SIG-M5 treated with dmso at 0.1 percent for 504 hours (cell line): ENCODE data around the gene GNG7.
"Not testable (repeated sequence)": the region's sequence is repeated elsewhere in the genome, so short reads cannot be mapped to it uniquely, and the experiment has no call there.

Experiments
- DNase-seq: peaks from one replicate; lab custom pipeline; 2025; ENCODE audit not compliant: unreplicated experiment; lab: John Stamatoyannopoulos, UW

GNG7 gene

DNA sequence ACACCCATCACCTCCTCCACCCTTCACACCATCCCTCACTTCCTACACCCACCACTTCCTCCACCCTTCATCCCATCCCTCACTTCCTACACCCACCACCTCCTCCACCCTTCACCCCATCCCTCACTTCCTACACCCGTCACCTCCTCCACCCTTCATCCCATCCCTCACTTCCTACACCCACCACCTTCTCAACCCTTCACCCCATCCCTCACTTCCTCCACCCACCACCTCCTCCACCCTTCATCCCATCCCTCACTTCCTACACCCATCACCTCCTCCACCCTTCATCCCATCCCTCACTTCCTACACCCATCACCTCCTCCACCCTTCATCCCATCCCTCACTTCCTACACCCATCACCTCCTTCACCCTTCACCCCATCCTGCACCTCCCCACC, 11.6 kb upstream of the GNG7 start:
- DNase-seq = not testable (repeated sequence)

DNA sequence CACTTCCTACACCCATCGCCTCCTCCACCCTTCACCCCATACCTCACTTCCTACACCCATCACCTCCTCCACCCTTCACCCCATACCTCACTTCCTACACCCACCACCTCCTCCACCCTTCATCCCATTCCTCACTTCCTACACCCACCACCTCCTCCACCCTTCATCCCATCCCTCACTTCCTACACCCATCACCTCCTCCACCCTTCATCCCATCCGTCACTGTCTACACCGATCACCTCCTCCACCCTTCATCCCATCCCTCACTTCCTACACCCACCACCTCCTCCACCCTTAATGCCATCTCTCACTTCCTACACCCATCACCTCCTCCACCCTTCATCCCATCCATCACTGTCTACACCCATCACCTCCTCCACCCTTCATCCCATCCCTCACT, 10.7 kb upstream of the GNG7 start:
- DNase-seq = not testable (repeated sequence)

DNA sequence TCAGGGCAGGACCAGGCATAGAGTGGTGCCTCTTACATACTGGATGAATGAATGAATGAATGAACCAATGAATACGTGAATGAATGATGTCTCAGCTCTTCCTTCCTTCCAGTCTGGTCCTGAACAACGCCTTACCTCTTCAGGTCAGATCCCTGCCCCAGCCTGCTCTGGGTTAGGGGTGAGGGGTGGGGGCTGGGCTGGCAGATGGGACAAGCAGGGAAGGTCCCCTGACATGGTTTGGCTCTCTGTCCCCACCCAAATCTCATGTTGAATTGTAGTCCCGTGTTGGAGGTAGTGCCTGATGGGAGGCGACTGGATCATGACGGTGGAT, 9.3 kb upstream of the GNG7 start:
- DNase-seq = no peak

DNA sequence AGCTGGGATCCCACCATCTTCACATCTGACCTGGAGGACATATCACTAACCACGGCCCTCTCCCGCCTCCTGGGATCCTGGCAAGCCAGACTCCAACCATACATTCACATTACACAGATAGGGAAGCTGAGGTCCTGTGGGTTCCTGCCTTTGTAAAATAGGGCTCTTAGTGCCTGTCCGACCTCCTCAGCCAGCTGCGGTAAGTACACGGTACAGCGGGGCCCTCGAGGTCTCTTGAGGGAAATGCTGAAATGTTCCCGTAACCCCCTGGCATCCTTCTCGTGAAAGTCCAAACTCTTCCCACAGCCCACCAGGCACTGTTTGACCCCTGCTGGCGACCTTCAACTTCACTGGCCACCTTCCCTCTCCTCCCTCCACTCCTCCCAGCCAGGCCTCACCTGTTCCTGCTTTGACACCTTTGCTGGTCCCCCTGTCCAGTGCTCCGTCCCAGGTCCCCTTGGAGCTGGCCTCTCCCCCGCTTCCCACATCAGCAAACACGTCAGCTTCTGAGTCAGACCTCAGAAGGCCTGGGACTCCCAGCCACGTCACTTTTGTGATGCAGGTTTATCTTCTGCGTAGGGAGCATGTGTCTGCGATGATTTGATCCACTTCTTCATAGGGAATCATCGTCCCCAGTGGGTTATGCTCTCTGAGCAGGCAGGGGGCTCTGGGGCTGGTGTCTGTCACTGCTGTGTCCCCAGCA, 8.8 kb upstream of the GNG7 start:
- DNase-seq = peak; percentile 24

DNA sequence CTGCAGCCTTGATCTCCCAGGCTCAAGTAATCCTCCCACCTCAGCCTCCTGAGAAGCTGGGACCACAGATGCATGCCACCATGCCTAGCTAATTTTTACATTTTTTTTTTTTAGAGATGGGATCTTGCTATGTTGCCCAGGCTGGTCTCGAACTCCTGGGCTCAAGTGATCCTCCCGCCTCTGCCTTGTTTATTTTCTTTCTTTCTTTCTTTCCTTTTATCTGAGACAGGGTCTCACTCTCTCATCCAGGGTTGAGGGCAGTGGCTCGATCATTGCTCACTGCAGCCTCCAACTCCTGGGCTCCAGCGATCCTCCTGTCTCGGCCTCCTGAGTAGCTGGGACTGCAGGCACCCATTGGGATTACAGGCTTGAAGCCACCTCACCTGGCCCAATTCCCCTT, 3.8 kb upstream of the GNG7 start:
- DNase-seq = no peak

DNA sequence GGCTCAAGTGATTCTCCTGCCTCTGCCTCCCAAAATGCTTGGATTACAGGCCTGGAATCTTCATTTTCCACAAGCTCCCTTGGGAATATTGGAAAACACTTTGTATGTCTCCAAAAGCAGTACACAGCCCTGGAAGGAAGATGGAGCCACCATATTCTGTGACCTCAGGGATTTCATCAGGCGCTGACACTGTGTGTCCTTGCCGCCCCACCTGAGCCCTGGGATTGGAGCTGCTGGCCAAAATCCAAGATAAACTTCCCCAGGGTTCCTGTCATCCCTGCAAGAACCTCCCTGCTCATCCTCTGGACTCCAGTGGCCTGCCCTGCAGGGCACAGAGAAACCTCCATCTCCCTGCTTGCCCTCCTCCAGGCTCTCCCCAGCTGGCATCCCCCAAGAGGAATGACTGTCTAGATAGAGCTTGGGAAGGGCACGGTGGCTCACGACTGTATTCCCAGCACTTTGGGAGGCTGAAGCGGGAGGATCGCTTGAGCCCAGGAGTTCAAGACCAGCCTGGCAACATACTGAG, 1.3 kb upstream of the GNG7 start:
- DNase-seq = no peak

DNA sequence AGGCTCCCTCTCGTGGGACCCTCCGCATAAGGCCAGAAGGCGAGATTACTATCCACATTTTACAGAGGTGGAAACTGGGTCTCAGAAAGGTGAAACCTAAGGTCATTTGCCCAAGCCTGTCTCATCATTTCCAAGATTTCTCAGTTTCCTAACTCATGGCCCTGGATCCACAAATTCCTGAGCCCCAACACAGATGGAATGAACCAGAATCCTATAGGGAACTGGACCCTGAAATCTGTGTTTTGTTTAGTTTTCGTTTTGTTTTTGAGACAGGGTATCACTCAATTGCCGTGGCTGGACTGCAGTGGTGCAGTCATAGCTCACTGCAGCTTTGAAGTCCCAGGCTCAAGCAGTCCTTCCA, 563 bp upstream of the GNG7 start:
- no peak for DNase-seq

DNA sequence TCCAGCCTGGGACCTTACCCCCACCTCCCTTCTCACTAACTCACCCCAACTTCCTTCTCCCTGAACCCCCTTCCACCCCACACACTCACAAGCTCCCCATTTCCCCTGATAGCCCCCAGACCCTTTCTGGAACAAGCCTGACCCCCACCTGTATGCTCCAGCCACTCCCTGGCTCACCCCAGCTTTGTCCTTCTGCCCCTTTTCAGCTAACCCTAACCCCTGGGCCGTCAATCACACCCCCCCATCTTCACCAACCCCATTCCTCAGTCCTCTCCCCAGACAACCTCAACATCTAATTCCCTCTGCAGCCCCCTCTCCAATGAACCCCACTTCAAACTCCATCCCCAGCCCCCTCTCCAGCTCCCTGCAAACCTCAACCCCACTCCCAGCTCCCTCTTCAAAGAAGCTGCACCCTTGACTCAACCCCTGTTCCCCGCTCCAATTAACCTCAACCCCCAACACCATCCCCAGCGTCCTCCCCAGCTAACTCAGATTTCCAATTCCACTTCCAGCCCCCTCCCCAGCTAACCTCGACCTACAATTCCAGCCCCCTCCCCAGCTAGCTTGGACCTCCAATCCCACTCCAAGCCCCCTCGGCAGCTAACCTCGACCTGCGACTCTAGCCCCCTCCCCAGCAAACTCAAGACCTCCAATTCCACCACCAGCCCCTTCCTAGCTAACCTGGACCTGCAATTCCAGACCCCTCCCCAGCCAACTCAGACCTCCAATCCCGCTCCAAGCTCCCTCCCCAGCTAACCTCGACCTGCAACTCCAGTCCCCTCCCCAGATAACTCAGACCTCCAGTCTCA, 929 bp downstream of the GNG7 start:
- DNase-seq = no peak

DNA sequence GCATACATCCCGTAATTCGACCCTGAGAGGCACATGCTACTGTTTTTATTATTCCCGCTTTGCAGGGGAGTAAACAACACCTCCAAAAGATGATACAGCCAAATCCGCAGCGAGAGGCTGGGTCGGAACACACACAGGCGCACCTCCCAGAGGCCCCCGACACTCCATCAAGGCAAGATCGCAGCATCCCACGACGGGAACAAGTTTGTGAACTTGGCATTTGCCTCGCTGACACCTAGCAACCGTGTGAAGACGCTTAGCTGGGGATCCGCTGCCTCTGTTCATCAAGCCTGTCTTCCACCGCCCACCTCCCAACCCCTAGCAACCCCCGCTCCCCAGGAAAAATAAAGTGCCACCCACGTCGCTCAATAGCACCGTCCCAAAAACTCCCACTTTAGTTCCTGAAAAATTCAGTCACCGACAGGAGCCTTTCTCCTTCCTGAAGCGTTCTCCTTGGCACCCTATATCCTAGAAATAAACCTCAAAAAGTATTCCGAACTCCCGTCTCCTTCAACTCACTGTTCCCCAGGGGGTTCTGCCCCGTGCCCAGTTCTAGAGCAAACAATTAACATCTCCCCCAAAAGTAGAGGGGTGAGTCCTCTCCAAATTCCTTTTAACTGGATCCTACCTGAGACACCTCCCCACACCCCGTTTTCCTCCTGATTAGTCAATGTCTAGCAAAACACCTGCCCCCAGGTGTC, 1.7 kb downstream of the GNG7 start:
- no peak for DNase-seq

DNA sequence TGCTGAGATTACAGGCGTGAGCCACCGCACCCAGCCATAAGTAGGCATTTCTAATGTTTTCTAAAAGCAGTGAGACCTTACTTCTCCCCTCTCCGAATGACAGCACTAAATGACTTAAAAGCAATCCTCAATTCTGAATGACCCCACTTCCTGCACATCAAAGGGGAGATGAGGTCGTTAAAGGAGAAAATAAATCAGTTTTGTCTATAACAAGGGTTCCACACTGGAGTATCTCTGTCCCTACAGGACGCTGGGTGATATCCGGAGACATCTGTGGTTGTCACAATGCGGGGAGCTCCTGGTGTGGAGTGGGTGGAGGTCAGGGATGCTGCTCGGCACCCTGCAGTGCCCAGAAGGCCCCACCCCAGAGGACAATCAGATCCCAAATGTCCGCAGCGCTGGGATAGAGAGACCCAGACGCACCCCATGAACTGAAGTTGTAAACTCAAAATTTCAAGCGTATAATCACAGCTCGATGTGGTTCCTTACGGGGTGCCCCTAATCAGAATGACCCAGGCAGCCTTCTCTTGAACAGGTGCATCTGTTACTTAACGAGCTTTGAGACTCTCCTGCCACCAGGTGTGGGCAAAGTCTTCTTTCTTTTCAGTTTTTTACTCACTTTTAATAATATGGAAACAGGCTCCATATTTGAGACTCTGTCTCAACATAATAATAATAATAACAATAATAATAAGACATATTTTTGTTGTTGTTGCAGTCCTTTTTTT, 2.9 kb downstream of the GNG7 start:
- DNase-seq = no peak

DNA sequence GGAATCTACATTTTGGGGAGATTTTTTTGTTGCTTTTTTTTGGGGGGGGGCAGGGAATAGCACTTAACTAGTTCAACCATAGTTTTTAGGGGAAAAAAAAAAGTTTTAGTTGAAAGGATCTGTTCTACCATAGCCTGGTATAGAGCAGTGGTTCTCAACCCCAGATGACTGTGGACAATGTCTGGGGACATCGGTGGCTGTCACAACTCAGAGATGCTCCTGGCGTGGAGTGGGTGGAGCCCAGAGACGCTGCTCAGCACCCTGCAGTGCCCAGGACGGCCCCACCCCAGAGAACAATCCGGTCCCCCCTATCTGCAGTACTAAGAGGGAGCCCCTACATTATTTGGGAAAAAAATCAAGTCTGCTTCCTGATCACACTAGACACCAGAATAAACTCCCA, 8.3 kb downstream of the GNG7 start:
- DNase-seq = no peak

DNA sequence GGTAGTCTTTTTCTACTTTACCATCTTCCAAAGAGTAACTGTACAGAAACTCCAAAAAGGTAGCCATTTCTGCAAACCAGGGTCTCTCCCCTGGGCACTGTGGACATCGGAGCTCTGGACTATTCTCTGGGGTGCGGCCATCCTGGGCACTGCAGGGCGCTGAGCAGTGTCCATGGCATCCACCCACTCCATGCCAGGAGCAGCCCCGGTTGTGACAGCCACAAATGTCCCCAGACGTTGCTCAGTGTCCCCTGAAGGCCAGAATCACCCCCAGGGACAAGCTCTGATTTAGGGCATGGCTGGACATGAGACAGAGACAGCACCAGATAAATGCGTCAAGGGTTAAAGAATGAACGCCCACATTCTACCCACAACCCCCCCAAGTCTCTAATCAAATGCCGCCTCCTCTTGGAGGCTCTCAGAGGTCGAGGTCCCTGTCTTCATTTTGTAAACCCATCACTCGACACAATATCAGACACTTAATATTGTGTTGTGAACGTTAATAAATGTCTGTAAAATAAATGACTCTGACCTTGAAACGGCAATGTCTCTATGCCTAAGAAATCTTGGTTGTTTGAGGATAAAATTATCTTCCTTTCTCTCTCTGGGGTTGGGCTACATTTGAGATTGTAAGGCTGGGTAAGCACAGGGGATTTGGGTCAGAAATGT, 8.9 kb downstream of the GNG7 start:
- no peak for DNase-seq

DNA sequence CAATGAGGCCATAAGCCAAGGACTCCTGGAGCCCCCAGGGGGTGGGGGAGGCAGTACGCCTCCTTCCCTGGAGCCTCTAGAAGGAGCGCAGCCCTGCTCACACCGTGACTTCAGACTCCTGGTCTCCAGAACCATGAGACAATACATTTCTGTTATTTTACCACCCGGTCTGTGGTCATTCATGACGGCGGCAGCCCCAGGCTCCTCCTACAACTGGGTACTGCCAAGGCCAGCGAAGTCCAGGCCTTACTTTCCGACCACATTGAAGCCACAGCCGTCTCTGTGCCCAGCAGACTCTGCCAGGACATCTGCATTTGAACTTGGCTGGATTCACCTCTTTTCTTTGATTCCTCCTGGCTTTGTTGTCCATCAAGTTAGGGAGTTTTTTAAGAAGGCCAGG, 10.5 kb downstream of the GNG7 start:
- DNase-seq = no peak

DNA sequence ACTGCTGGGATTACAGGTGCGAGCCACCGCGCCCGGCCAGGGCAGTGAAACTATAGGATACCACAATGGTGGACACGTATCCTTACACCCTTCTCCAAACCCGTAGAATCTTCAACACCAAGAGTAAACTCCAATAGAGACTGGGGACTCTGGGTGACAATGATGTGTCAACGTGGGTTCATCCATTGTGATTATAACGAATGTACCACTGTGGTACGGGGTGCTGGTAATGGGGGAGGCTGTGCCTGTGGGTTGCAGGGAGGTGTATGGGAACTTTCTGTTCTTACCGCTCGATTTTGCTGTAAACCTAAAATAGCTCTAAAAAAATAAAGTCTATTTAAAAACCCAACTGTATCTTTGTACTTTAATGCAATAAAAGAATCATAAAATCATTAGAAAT, 11.6 kb downstream of the GNG7 start:
- DNase-seq = no peak

DNA sequence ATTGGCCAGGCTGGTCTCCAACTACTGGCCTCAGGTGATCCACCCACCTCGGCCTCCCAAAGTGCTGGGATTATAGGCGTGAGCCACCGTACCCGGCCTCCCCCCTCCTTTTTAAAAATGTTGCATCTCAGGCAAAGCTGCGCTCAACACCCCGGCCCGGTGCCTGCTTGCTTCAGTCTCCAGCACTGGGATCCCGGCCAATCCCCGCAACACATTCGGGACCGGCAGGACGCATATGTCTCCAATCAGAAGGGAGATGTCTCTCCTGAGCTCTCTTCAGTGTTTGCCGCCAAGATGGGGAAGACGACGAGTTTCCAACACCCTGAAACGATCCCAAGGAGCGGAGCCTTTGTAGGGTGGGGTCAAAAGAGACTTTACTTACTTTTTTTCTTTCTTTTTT, 16.1 kb downstream of the GNG7 start:
- no peak for DNase-seq

DNA sequence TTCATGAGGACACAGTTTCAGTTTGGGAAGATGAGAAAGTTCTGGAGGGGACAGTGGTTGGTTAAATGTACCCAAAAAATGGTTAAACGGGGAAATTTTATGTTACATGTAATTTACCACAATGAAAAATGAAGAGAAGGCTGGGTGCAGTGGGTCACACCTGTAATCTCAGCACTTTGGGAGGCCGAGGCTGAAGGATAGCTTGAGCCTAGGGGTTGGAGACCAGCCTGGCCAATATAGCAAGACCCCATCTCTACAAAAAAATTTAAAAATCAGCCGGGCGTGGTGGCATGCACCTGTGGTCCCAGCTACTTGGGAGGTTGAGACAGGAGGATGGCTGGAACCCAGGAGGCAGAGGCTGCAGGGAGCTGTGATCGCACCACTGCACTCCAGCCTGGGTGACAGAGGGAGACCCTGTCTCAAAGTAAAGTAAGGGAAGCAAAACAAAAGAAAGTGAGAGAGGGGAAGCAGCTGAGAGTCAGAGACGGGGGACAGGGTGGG, 17.2 kb downstream of the GNG7 start:
- DNase-seq = no peak

DNA sequence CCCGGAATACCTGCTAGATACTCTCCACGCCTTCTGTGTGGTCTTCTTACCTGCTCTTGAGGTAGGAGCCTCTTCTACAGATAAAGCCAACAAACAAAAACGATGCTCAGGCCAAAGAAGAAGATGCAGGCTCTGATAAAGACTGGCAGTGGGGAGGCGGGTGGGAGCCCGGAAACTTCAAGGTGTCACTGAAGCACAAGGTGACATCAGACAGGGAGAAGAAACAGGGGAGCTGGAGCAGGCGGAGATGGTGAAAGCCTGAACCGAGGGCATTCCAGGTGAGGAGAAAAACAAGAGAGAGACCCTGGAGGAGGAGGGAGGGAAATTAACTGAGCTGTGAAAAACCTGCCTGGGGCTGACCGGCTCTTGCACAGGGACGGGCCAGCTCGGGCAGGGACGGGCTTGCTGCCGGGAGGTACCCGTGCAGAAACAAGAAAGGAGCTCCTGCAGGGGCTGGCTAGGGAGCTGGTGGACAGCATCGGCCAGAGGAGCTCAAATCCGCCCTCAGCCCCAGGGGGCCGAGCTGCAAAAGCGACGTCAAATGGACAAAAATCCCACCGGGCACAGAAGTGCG, 19.0 kb downstream of the GNG7 start:
- DNase-seq = no peak

DNA sequence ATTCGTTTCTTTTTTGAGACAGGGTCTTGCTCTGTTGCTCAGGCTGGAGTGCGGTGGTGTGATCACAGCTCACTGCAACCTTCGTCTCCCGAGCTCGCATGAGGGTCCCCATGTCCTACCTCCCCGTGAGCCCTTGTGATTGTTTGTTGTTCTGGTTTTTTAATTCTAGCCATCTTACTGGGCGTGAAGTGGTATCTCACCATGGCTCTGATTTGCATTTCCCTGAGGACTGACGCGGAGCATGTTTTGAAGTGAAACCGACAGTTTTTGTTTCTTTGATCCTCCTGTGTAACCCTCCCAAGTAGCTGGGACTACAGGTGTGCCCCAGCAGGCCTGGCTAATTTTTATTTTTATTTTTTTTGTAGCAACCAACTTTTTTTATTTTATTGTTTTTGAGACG, 21.7 kb downstream of the GNG7 start:
- no peak for DNase-seq

DNA sequence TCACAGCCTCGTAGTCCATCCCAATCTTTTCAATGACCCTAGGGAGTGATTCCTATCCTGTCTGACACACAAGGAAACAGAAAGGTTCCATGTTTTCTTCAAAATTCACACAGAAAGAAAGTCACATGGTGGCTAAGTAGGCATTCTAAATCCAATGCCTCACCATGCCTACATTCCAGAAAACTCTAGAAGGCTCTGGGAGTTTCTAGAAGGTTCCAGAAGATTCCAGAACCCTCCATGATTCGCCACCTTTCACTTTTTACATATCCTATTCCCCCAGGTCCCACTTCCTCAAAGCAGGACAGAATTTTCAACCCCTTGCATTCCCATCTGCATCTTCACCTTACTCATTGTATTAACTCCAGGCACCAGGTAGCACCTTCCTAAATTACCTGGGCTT, 23.1 kb downstream of the GNG7 start:
- DNase-seq = no peak

DNA sequence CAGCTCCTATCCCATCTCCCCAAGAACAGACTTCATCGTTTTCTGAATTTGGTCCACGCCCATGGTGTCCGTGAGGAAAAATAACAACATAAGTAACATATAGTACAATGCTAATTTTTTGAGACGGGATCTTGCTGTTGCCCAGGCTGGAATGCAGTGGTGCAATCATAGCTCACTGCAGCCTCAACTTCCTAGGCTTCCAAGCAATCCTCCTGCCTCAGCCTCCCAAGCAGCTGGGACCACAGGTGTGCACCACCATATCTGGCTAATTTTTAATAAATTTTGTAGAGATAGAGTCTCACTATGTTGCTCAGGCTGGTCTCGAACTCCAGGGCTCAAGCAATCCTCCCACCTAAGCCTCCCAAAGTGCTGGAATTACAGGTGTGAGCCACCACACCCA, 23.5 kb downstream of the GNG7 start:
- not testable (repeated sequence) for DNase-seq
